Muscle layer of colon (tissue), 2 donors: Measurements from ENCODE around the gene PIK3R1.

ENCODE experiments used
- H3K27ac ChIP-seq: one replicate; pipeline ENCODE4 v1.7.0; 2013; ENCODE audit warnings: low read depth, mild to moderate bottlenecking, low read length, moderate library complexity
- H3K27me3 ChIP-seq, 2 donors: one replicate each; pipeline ENCODE4 v1.7.0; 2013; ENCODE audit warnings: low read length in 2 of 2, mild to moderate bottlenecking in 2 of 2; ENCODE audit not compliant: insufficient read depth in 2 of 2, control insufficient read depth in 1 of 2
- H3K36me3 ChIP-seq: one replicate; pipeline ENCODE4 v1.7.0; 2013; ENCODE audit warnings: mild to moderate bottlenecking, low read length; ENCODE audit not compliant: insufficient read depth
- H3K4me1 ChIP-seq: one replicate; pipeline ENCODE4 v1.7.0; 2013; ENCODE audit warnings: mild to moderate bottlenecking, low read length; ENCODE audit not compliant: insufficient read depth
- H3K4me3 ChIP-seq, 2 donors: one replicate each; pipeline ENCODE4 v1.7.0; 2013; ENCODE audit warnings: low read length in 2 of 2, low read depth in 1 of 2, mild to moderate bottlenecking in 1 of 2, moderate library complexity in 1 of 2
- H3K9ac ChIP-seq: one replicate; pipeline ENCODE4 v1.7.0; 2013; ENCODE audit warnings: low read length
- H3K9me3 ChIP-seq: one replicate; pipeline ENCODE4 v1.7.0; 2013; ENCODE audit warnings: mild to moderate bottlenecking, low read length
- donor health status: abdominal sarcoma.
- donor health status: Adenocarcinoma of cecum.

The PIK3R1 gene

GRCh38 chr5:68274847-68275651 lies 59.5 kb downstream of the PIK3R1 start:
- Histone ChIP-seq H3K9me3 (no peaks in the 10 kb centered on the region), H3K4me1 (peaks cover 52% of the 10 kb centered on the region), H3K27ac (peak overlapping the region; percentile 48), H3K4me3 (no peak overlapping the region), H3K27me3 (no peaks in the 10 kb centered on the region), H3K9ac (no peak overlapping the region), H3K36me3 (peaks cover 53% of the 10 kb centered on the region)

- no peak overlapping the region for H3K4me3 ChIP-seq
- H3K27me3 ChIP-seq, result no peaks in the 10 kb centered on the region
- H3K9me3 ChIP-seq, result no peaks in the 10 kb centered on the region
- H3K9ac ChIP-seq, result no peak overlapping the region
- peaks cover 64% of the 10 kb centered on the region for H3K36me3 ChIP-seq
- no peak overlapping the region for H3K27ac ChIP-seq
- H3K4me1 ChIP-seq, result peaks cover 42% of the 10 kb centered on the region
Observed at GRCh38 chr5:68276740-68277139, 61.2 kb downstream of the PIK3R1 start.

- no peaks in the 10 kb centered on the region for H3K27me3 ChIP-seq
- H3K9ac ChIP-seq, result no peak overlapping the region
- H3K9me3 ChIP-seq, result no peaks in the 10 kb centered on the region
- H3K4me1 ChIP-seq, result peaks cover 40% of the 10 kb centered on the region
- peaks cover 71% of the 10 kb centered on the region for H3K36me3 ChIP-seq
- H3K4me3 ChIP-seq, result no peak overlapping the region
- no peak overlapping the region for H3K27ac ChIP-seq
Observed at GRCh38 chr5:68277431-68277830, 61.9 kb downstream of the PIK3R1 start.

- H3K4me3 ChIP-seq, result no peak overlapping the region
- peaks cover 82% of the 10 kb centered on the region for H3K36me3 ChIP-seq
- no peaks in the 10 kb centered on the region for H3K27me3 ChIP-seq
- no peak overlapping the region for H3K27ac ChIP-seq
- H3K4me1 ChIP-seq, result peaks cover 40% of the 10 kb centered on the region
- no peaks in the 10 kb centered on the region for H3K9me3 ChIP-seq
- no peak overlapping the region for H3K9ac ChIP-seq
Observed at GRCh38 chr5:68279984-68280383, 64.4 kb downstream of the PIK3R1 start.

- Histone ChIP-seq H3K27me3 (no peaks in the 10 kb centered on the region), H3K36me3 (peaks cover 67% of the 10 kb centered on the region), H3K9me3 (no peaks in the 10 kb centered on the region), H3K4me1 (peaks cover 54% of the 10 kb centered on the region), H3K9ac (no peak overlapping the region), H3K4me3 (no peak overlapping the region), H3K27ac (no peak overlapping the region)
Observed at GRCh38 chr5:68282001-68282400, 66.4 kb downstream of the PIK3R1 start.

- Histone ChIP-seq H3K9ac (no peak overlapping the region), H3K9me3 (no peaks in the 10 kb centered on the region), H3K4me3 (no peak overlapping the region), H3K4me1 (peaks cover 67% of the 10 kb centered on the region), H3K36me3 (peaks cover 50% of the 10 kb centered on the region), H3K27ac (peak overlapping the region; percentile 41), H3K27me3 (no peaks in the 10 kb centered on the region)
Observed at GRCh38 chr5:68283766-68284165, 68.2 kb downstream of the PIK3R1 start.

DNA sequence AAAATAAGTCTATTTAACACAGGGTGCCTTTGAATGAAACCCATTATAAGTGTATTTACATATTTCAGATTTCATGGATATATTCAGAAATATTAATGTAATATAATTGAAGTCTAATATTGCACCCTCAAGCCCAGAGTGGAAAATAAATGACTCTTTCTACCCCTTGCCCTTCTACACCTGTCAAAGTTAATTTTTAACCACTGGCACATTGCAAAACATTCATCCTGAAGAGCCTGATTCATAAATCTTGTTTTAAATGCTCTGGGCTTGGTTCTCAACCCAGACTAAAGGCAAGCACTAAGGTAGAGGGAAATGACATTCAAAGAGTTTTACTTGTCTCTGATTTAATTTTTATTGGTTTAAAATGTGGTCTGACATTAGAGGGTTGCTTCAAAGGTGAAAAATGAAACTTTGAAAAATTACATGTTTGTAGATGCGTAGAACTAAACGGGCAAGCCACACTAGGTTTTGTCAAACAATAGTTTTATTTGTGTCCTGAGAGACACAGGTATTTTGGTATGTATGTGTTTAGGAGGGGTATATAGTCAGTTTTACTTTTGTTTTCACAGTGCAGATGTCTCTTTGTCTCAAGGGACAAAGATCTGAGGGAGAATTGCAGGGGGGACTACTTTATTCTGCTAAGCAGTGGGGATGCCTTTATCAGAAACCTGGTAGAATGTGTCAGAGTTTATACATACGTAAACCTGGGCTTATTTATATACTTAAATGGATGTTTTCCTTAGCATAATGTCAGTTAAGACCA lies 69.7 kb downstream of the PIK3R1 start:
- Histone ChIP-seq H3K27me3 (no peaks in the 10 kb centered on the region), H3K9me3 (no peaks in the 10 kb centered on the region), H3K36me3 (peaks cover 36% of the 10 kb centered on the region), H3K4me3 (no peak overlapping the region), H3K27ac (no peak overlapping the region), H3K4me1 (peaks cover 81% of the 10 kb centered on the region), H3K9ac (no peak overlapping the region)

- H3K36me3 ChIP-seq, result peaks cover 28% of the 10 kb centered on the region
- no peak overlapping the region for H3K4me3 ChIP-seq
- H3K27me3 ChIP-seq, result no peaks in the 10 kb centered on the region
- no peak overlapping the region for H3K9ac ChIP-seq
- no peak overlapping the region for H3K27ac ChIP-seq
- H3K9me3 ChIP-seq, result no peaks in the 10 kb centered on the region
- peaks cover 87% of the 10 kb centered on the region for H3K4me1 ChIP-seq
Observed at GRCh38 chr5:68285851-68286611, 70.5 kb downstream of the PIK3R1 start.

GRCh38 chr5:68286612-68286912 lies 71.0 kb downstream of the PIK3R1 start:
- Histone ChIP-seq H3K4me1 (peaks cover 89% of the 10 kb centered on the region), H3K27me3 (no peaks in the 10 kb centered on the region), H3K36me3 (peaks cover 28% of the 10 kb centered on the region), H3K4me3 (no peak overlapping the region), H3K9ac (no peak overlapping the region), H3K27ac (peak overlapping the region; percentile 13), H3K9me3 (no peaks in the 10 kb centered on the region)

DNA sequence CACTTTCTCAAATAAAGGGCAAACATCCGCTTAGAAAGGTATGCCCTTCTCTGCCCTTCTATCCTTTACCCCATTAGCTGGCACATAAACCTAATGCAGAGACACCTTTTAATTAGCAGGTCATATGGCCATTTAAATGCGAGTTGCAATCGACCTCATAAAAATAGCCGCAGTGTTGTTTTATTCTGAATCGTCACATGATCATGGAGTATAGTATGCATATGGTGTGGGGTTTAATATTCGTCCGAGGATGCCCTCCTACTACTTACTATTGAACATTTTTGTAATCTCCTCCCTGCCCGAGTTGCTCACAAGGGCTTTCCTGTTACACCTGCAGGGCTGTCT lies 72.0 kb downstream of the PIK3R1 start:
- Histone ChIP-seq H3K4me1 (peaks cover 92% of the 10 kb centered on the region), H3K36me3 (peaks cover 23% of the 10 kb centered on the region), H3K9ac (peak overlapping the region; percentile 83), H3K9me3 (no peaks in the 10 kb centered on the region), H3K27me3 (no peaks in the 10 kb centered on the region), H3K4me3 (peak overlapping the region; percentile 51 to 66), H3K27ac (peak overlapping the region; percentile 83)

- peak overlapping the region; percentile 83 for H3K27ac ChIP-seq
- peak overlapping the region; percentile 51 to 66 for H3K4me3 ChIP-seq
- peaks cover 89% of the 10 kb centered on the region for H3K4me1 ChIP-seq
- H3K9ac ChIP-seq, result peak overlapping the region; percentile 83
- H3K27me3 ChIP-seq, result no peaks in the 10 kb centered on the region
- no peaks in the 10 kb centered on the region for H3K9me3 ChIP-seq
- peaks cover 23% of the 10 kb centered on the region for H3K36me3 ChIP-seq
Observed at GRCh38 chr5:68287976-68288706, 72.6 kb downstream of the PIK3R1 start.
